Thoracic aorta (tissue), 2 donors: ENCODE measurements around the gene F2R. TPM values are rescaled to one million over a fixed set of nuclear protein-coding genes. Genes with fewer than 3 reads are reported as not detected.
"Not testable (repeated sequence)": the region's sequence is repeated elsewhere in the genome, so short reads cannot be mapped to it uniquely, and the experiment has no call there.

Source experiments
- ATAC-seq: fragments of 150-250 bp; one replicate; pipeline ENCODE4 v1.8.0; 2017; ENCODE audit warnings: low read depth; ENCODE audit not compliant: insufficient number of reproducible peaks, low FRiP score
- DNase-seq: peaks from one replicate; pipeline ENCODE4 v3.0.0-alpha.2; 2020; ENCODE audit warnings: low spot score
- H3K27ac ChIP-seq, 2 donors: fragments of 200-600 bp; sonication (generic); 1 replicate in 1 of 2; 2 replicates in 1 of 2; pipeline ENCODE4 v1.5.1; 2016; ENCODE audit warnings: mild to moderate bottlenecking in 2 of 2, moderate library complexity in 2 of 2
- H3K27me3 ChIP-seq: fragments of 200-600 bp; sonication (generic); replicated peaks from 2 replicates; pipeline ENCODE4 v1.6.0; 2016; ENCODE audit warnings: mild to moderate bottlenecking; ENCODE audit not compliant: insufficient read depth
- H3K36me3 ChIP-seq: fragments of 200-600 bp; sonication (generic); one replicate; pipeline ENCODE4 v1.5.1; 2016
- H3K4me1 ChIP-seq, 2 donors: fragments of 200-600 bp; sonication (generic); 1 replicate in 1 of 2; 2 replicates in 1 of 2; pipeline versions ENCODE4 v1.5.1 to v1.6.0; 2016; ENCODE audit warnings: low read depth in 2 of 2, mild to moderate bottlenecking in 1 of 2; ENCODE audit not compliant: control insufficient read depth in 1 of 2
- H3K4me3 ChIP-seq: fragments of 200-600 bp; sonication (generic); 2 replicates; pipeline ENCODE4 v1.5.1; 2016; ENCODE audit warnings: mild to moderate bottlenecking
- H3K9me3 ChIP-seq: fragments of 200-600 bp; sonication (generic); 2 replicates; pipeline ENCODE4 v1.5.1; 2016
- CTCF ChIP-seq: fragments of 200-600 bp; sonication (generic); IDR thresholded peaks from one replicate; pipeline ENCODE4 v1.5.1; 2019; ENCODE audit warnings: antibody characterized with exemption
- total RNA-seq, 2 donors: library from RNA; depleted of rRNA; stranded (reverse); fragments of >200 nt; gene quantifications; one replicate each; pipeline versions ENCODE4 v1.1.0 to v1.2.3, GENCODE V29; 2016

Gene F2R
- total RNA-seq, 2 donors from 2014 or later = 96.4 to 240 TPM

- Histone ChIP-seq H3K27me3 (no peaks in the 10 kb centered on the region), H3K36me3 (no peaks in the 10 kb centered on the region), H3K4me3 (no peak overlapping the region), H3K4me1 (no peaks in the 10 kb centered on the region), H3K27ac (no peak overlapping the region), H3K9me3 (no peaks in the 10 kb centered on the region)
- DNase-seq = no peak
- TF ChIP-seq CTCF = no peak
- ATAC-seq = no peak
These were observed 49.3 kb downstream of the F2R start for GRCh38 chr5:76765249-76765648.

- Histone ChIP-seq H3K27ac (no peak overlapping the region), H3K4me1 (no peaks in the 10 kb centered on the region), H3K4me3 (no peak overlapping the region), H3K27me3 (no peaks in the 10 kb centered on the region), H3K36me3 (no peaks in the 10 kb centered on the region), H3K9me3 (no peaks in the 10 kb centered on the region)
- ATAC-seq = no peak
- no peak for TF ChIP-seq CTCF
- DNase-seq = no peak
These were observed 50.8 kb downstream of the F2R start for GRCh38 chr5:76766746-76767145.

GRCh38 chr5:76771041-76771440 is 55.1 kb downstream of the F2R start:
- H3K27ac ChIP-seq, ATAC-seq, H3K4me3 ChIP-seq, H3K9me3 ChIP-seq, H3K27me3 ChIP-seq, DNase-seq, H3K4me1 ChIP-seq, H3K36me3 ChIP-seq: not testable (repeated sequence)

- Histone ChIP-seq H3K27ac (no peak overlapping the region), H3K4me1 (no peaks in the 10 kb centered on the region), H3K9me3 (no peaks in the 10 kb centered on the region), H3K27me3 (no peaks in the 10 kb centered on the region), H3K4me3 (no peak overlapping the region), H3K36me3 (no peaks in the 10 kb centered on the region)
- no peak for TF ChIP-seq CTCF
- DNase-seq (no peak), ATAC-seq (no peak)
These were observed 55.9 kb downstream of the F2R start for GRCh38 chr5:76771705-76772405.

GRCh38 chr5:76775921-76776320 is 60.0 kb downstream of the F2R start:
- H3K4me3 ChIP-seq = no peak overlapping the region
- H3K27ac ChIP-seq = no peak overlapping the region
- H3K4me1 ChIP-seq = no peaks in the 10 kb centered on the region
- H3K9me3 ChIP-seq = no peaks in the 10 kb centered on the region
- no peak for TF ChIP-seq CTCF
- no peaks in the 10 kb centered on the region for H3K27me3 ChIP-seq
- DNase-seq = no peak
- ATAC-seq = no peak
- H3K36me3 ChIP-seq = no peaks in the 10 kb centered on the region

- ATAC-seq = no peak
- no peaks in the 10 kb centered on the region for H3K4me1 ChIP-seq
- H3K27me3 ChIP-seq = no peaks in the 10 kb centered on the region
- H3K4me3 ChIP-seq = no peak overlapping the region
- TF ChIP-seq CTCF = no peak
- no peak for DNase-seq
- no peaks in the 10 kb centered on the region for H3K36me3 ChIP-seq
- no peak overlapping the region for H3K27ac ChIP-seq
- no peaks in the 10 kb centered on the region for H3K9me3 ChIP-seq
These were observed 60.5 kb downstream of the F2R start for GRCh38 chr5:76776391-76776790.

- DNase-seq, H3K4me3 ChIP-seq, H3K4me1 ChIP-seq, ATAC-seq, H3K27ac ChIP-seq, H3K9me3 ChIP-seq, H3K36me3 ChIP-seq, H3K27me3 ChIP-seq: not testable (repeated sequence)
These were observed 64.7 kb downstream of the F2R start for GRCh38 chr5:76780616-76781015.
